22Rv1 (cell line): Measurements from ENCODE around the gene SCAMP1.
"Not testable (repeated sequence)": the region's sequence is repeated elsewhere in the genome, so short reads cannot be mapped to it uniquely, and the experiment has no call there.

Experiments
- H3K27ac ChIP-seq: fragments of 450-650 bp; 2 replicates; pipeline ENCODE4 v1.5.1; 2017
- CTCF ChIP-seq: fragments of 450-650 bp; IDR thresholded peaks from 2 replicates; pipeline ENCODE4 v1.5.1; 2017; ENCODE audit warnings: mild to moderate bottlenecking
- ZFX ChIP-seq: fragments of 450-650 bp; IDR thresholded peaks from 2 replicates; pipeline ENCODE4 v1.6.1; 2017; ENCODE audit warnings: antibody characterized with exemption, borderline replicate concordance

Gene SCAMP1

DNA sequence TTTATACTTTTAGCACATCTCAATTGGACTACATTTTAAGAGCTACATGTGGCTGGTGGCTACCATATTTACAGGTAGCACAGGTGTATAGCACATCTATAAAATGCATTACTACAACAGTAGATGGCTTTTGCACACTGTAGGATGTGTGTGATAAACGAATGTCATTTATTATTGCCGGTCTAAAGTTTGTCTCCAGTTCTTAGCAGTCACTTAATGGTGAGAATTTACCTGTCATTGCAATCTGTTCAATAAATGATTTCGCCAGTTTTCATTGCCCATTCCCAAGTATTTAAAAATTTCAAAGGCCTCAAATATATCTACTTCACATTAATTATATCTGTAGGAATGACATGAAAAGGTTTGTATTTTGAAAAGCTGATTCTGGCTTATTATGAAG lies 15.9 kb downstream of the SCAMP1 start:
- no peak overlapping the region for H3K27ac ChIP-seq
- TF ChIP-seq ZFX (no peak), CTCF (no peak)

DNA sequence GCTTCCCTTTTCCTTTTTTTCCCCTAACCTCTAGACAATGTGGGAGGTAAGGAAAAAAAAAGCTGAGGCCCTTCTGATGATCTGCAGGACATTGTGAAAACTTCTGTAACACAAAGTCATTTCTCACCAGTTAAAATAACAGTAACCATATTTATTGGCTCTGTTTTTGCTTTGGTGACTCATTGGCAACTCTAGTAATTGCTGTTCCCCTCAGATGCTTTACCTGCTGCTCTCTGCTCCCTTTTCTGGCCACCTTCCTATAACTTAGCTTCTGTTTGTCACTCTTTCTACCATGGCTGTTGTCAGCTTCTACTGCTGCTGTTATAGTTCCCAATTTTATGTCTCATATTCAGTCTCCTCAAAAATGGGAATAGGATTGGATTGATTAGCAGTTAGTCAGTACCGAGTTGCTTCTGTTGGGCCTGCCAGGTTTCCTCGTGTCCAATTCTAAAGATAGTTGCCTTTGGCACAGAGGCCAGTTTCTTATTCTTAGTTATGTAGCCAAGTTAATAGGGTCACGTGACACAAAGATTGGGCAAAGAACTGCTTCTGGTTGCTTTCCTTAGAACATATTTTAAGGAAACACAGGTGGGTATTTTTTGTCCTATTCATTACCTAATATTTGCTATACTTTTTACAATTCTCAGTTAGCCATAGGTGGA lies 16.8 kb downstream of the SCAMP1 start:
- H3K27ac ChIP-seq = no peak overlapping the region
- no peak for TF ChIP-seq CTCF
- TF ChIP-seq ZFX = no peak

DNA sequence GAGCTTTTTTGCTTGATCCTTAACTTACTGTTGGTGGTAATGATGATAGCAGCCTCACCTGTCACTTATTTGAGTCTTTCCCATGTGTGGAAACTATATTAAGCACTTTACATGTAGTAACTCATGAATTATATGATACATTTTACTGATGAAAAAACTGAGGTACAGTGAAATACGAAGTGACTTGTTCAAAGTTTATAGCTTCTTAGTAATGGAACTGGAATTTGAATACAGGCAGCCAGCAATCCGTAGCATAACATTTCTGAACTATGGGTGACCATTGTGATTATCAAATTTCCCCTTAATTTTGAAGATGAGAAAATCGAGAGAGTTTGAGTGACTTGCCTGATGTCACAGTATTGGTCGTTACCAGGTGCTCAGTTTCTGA lies 17.3 kb downstream of the SCAMP1 start:
- TF ChIP-seq ZFX (no peak), CTCF (no peak)
- H3K27ac ChIP-seq = no peak overlapping the region

DNA sequence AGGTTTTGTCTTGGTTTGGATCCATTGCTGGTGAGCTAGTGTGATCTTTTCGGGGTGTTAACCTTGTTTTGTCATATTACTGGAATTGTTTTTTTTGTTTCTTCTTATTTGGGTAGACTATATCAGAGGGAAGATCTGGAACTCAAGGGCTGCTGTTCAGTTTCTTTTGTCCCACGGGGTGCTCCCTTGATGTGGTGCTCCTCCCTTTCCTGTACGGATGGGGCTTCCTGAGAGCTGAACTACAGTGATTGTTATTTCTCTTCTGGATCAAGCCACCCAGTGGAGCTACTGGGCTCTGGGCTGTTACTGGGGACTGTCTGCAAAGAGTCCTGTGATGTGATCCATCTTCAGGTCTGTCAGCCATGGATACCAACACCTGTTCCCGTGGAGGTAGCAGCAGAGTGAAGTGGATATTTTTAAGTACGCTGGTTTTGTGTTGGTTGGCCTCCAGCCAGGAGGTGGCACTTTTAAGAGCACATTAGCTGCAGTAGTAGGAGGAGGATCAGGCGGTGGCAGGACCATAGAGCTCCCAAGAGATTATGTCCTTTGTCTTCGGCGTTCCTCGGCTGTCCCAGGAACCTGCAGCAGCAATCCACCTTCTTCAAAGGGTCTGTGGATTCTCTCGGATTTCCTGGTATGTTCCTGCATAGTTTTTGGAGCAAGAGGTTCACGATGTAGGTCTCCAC lies 27.2 kb downstream of the SCAMP1 start:
- H3K27ac ChIP-seq = no peak overlapping the region
- no peak for TF ChIP-seq CTCF
- no peak for TF ChIP-seq ZFX

GRCh38 chr5:78391357-78391756 lies 30.9 kb downstream of the SCAMP1 start:
- H3K27ac ChIP-seq = not testable (repeated sequence)

- TF ChIP-seq CTCF = no peak
- TF ChIP-seq ZFX = no peak
- H3K27ac ChIP-seq = no peak overlapping the region
These were observed 37.4 kb downstream of the SCAMP1 start for GRCh38 chr5:78397831-78398230.

DNA sequence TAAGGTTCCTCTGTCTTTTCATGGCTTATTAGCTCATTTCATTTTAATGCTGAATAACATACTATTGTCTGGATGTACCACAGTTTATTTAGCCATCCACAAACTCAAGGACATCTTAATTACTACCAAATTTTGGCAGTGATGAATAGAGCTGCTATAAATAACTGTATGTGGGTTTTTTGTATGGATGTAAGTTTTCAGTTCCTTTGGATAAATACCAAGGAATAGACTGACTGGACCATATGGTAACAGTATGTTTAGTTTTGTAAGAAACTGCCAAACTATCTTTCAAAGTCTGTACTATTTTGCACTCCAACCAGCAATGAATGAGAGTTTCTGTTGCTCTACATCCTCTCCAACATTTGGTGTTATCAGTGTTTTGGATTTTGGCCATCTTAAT lies 38.7 kb downstream of the SCAMP1 start:
- H3K27ac ChIP-seq = no peak overlapping the region
- no peak for TF ChIP-seq CTCF
- no peak for TF ChIP-seq ZFX
